MM.1S (cell line): ENCODE results near the gene NUSAP1.

Source experiments
- DNase-seq: peaks from one replicate; pipeline ENCODE4 v3.0.0-alpha.2; 2015
- H2AFZ ChIP-seq: fragments of 300-600 bp; sonication (generic); 2 replicates; pipeline ENCODE4 v1.6.0; 2016; ENCODE audit warnings: antibody characterized with exemption, low read length
- H3F3A ChIP-seq: fragments of 300-600 bp; sonication (generic); 2 replicates; pipeline ENCODE4 v1.6.1; 2016; ENCODE audit warnings: mild to moderate bottlenecking, antibody characterized with exemption, low read length, moderate library complexity, mixed read lengths; ENCODE audit not compliant: insufficient read depth
- H3K27ac ChIP-seq: fragments of 300-600 bp; sonication (generic); 2 replicates; pipeline ENCODE4 v1.5.1; 2016; ENCODE audit warnings: mild to moderate bottlenecking, low read length
- H3K27me3 ChIP-seq: fragments of 300-600 bp; sonication (generic); replicated peaks from 2 replicates; pipeline ENCODE4 v1.6.0; 2016; ENCODE audit warnings: low read length; ENCODE audit not compliant: insufficient read depth
- H3K36me3 ChIP-seq: fragments of 300-600 bp; sonication (generic); replicated peaks from 2 replicates; pipeline ENCODE4 v1.6.1; 2016; ENCODE audit warnings: mild to moderate bottlenecking, low read length, mixed read lengths; ENCODE audit not compliant: insufficient read depth
- H3K4me1 ChIP-seq: fragments of 300-600 bp; sonication (generic); 2 replicates; pipeline ENCODE4 v1.6.1; 2016; ENCODE audit warnings: low read length, mixed read lengths
- H3K4me2 ChIP-seq: fragments of 300-600 bp; sonication (generic); 2 replicates; pipeline ENCODE4 v1.6.0; 2016; ENCODE audit warnings: low read depth, low read length
- H3K4me3 ChIP-seq: fragments of 300-600 bp; sonication (generic); 2 replicates; pipeline ENCODE4 v1.5.1; 2016; ENCODE audit warnings: low read length, mixed read lengths
- H3K79me2 ChIP-seq: fragments of 300-600 bp; sonication (generic); 2 replicates; pipeline ENCODE4 v1.6.1; 2016; ENCODE audit warnings: mixed run types, low read length, mixed read lengths
- H3K9ac ChIP-seq: fragments of 300-600 bp; sonication (generic); 2 replicates; pipeline ENCODE4 v1.6.1; 2016; ENCODE audit warnings: low read length, mixed read lengths
- H3K9me2 ChIP-seq: fragments of 300-600 bp; sonication (generic); replicated peaks from 2 replicates; pipeline ENCODE4 v1.6.1; 2016; ENCODE audit warnings: mild to moderate bottlenecking, low read length, mixed read lengths; ENCODE audit not compliant: insufficient read depth
- H3K9me3 ChIP-seq: fragments of 300-600 bp; sonication (generic); replicated peaks from 2 replicates; pipeline ENCODE4 v1.6.1; 2016; ENCODE audit warnings: mild to moderate bottlenecking, low read length, mixed read lengths; ENCODE audit not compliant: insufficient read depth
- H4K20me1 ChIP-seq: fragments of 300-600 bp; sonication (generic); 2 replicates; pipeline ENCODE4 v1.6.1; 2016; ENCODE audit warnings: mild to moderate bottlenecking, low read length, moderate library complexity, mixed read lengths; ENCODE audit not compliant: insufficient read depth
- CTCF ChIP-seq: fragments of 300-600 bp; sonication (generic); IDR thresholded peaks from 2 replicates; pipeline ENCODE4 v1.5.1; 2016; ENCODE audit warnings: antibody characterized with exemption, low read length, mixed read lengths
- EZH2 ChIP-seq: fragments of 300-600 bp; sonication (generic); optimal IDR thresholded peaks from 2 replicates; pipeline ENCODE3; 2017; ENCODE audit warnings: low read depth, mild to moderate bottlenecking, antibody characterized with exemption, low read length, mixed read lengths
- EZH2phosphoT487 ChIP-seq: fragments of 300-600 bp; sonication (generic); IDR thresholded peaks from 2 replicates; pipeline ENCODE4 v1.6.1; 2018; ENCODE audit warnings: antibody characterized with exemption, low read length

The NUSAP1 gene

DNA sequence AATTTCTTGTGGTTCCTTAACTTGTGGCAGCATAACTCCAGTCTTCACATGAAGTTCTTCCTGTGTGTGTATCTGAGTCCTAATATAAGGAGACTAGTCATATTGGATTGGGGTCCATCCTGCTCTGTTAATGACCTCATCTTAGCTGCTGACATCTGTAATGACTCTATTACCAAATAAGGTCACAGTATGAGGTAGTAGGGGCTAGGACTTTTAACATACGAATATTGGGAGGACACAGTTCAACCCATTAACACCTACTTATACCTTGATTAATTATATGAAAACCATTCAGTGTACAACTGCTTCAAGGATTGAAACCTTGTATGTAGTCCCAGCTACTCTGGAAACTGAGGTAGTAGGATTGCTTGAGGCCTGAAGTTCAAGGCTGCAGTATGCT, 44.2 kb upstream of the NUSAP1 start:
- no peak overlapping the region for H3K27ac ChIP-seq
- H2AFZ ChIP-seq: no peak overlapping the region
- no peak overlapping the region for H3K4me2 ChIP-seq
- no peaks in the 10 kb centered on the region for H3K9me2 ChIP-seq
- H3K4me1 ChIP-seq: no peaks in the 10 kb centered on the region; the same call in 1 of the 2 replicates
- H3K27me3 ChIP-seq: no peaks in the 10 kb centered on the region
- H3K9ac ChIP-seq: no peak overlapping the region
- H3K9me3 ChIP-seq: no peaks in the 10 kb centered on the region
- 0 out of 2 replicates have a peak, but pooled peaks cover 1% of the 10 kb centered on the region for H3F3A ChIP-seq
- no peak for TF ChIP-seq CTCF
- peaks cover 28% of the 10 kb centered on the region for H3K36me3 ChIP-seq
- no peak overlapping the region for H3K4me3 ChIP-seq
- H4K20me1 ChIP-seq: no peaks in the 10 kb centered on the region
- DNase-seq: no peak
- H3K79me2 ChIP-seq: peaks cover 49% of the 10 kb centered on the region

DNA sequence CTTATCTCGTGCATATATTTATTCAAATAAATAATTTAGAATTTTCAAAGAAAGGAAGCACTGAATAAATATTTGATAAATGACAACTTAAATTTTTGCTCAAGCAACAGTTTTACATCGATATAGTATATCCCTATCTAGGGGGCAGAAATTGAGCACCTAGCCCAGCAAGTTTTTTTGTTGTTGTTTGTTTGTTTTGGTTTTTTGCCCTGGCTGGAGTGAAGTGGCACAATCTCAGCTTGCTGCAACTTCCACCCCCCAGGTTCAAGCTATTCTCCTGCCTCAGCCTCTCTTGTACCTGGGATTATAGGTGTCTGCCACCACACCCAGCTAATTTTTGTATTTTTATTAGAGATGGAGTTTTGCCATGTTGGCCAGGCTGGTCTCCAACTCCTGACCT, 42.7 kb upstream of the NUSAP1 start:
- Histone ChIP-seq H3K4me1 (no peaks in the 10 kb centered on the region; the same call in 1 of the 2 replicates), H3K36me3 (peaks cover 28% of the 10 kb centered on the region), H2AFZ (no peak overlapping the region), H3K9ac (no peak overlapping the region), H3K4me2 (no peak overlapping the region), H3K79me2 (peaks cover 38% of the 10 kb centered on the region), H3F3A (no peaks in the 10 kb centered on the region), H3K9me2 (no peaks in the 10 kb centered on the region), H3K27me3 (no peaks in the 10 kb centered on the region), H4K20me1 (no peaks in the 10 kb centered on the region), H3K9me3 (no peaks in the 10 kb centered on the region), H3K4me3 (no peak overlapping the region), H3K27ac (no peak overlapping the region)
- TF ChIP-seq CTCF (no peak), EZH2phosphoT487 (no peak), EZH2 (no peak)
- DNase-seq: no peak

- Histone ChIP-seq H2AFZ (no peak overlapping the region), H3K27ac (no peak overlapping the region), H4K20me1 (no peaks in the 10 kb centered on the region), H3K4me3 (no peak overlapping the region), H3K36me3 (peaks cover 20% of the 10 kb centered on the region), H3K9me2 (no peaks in the 10 kb centered on the region), H3K9me3 (no peaks in the 10 kb centered on the region), H3F3A (no peaks in the 10 kb centered on the region), H3K4me2 (no peak overlapping the region), H3K4me1 (no peaks in the 10 kb centered on the region; the same call in 1 of the 2 replicates), H3K27me3 (no peaks in the 10 kb centered on the region), H3K79me2 (peaks cover 26% of the 10 kb centered on the region), H3K9ac (no peak overlapping the region)
- DNase-seq: no peak
- TF ChIP-seq EZH2 (no peak), CTCF (no peak), EZH2phosphoT487 (no peak)
Measured at GRCh38 chr15:41291065-41291631, 41.5 kb upstream of the NUSAP1 start.
